CD4-positive, alpha-beta T cell treated with Interferon gamma for 1 hour (primary cell): Measurements from ENCODE around the gene SLC25A34.

Source experiments
- DNase-seq: peaks from one replicate; pipeline ENCODE4 v3.0.0-alpha.2; 2020

Gene SLC25A34

DNA sequence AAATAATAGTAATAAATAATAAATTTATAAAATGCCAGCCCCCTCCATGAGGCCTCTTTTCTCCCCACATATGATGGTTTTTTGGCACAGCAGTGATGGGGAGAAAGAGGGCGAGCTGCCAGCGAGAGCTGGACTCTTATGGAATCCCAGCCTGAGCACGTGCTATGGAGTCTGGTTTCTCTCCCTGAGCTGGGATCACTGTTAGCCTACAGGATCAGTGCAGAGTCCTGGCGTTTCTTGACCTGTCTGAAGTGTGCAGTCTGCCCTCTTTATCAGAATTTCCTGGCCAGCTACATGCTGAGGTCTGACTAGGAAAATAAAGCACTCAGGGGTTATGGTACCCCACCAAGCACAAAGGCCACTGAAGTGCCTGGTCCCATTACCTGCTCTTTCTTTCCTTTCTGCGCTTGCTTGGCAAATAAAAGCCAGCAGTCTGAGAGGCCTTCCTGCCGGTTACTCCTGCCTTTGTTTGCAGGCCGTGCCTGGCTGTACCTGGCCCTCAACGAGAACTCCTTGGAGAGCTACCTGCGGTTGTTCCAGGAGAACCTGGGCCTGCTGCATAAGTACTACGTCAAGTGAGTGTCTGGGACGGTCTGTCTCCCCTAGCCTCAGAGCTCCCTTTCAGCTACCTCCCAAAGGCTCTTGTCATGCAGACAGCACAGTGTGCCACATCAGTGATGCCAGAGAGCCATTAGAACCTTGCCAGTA lies 18.5 kb upstream of the SLC25A34 start:
- no peak for DNase-seq

DNA sequence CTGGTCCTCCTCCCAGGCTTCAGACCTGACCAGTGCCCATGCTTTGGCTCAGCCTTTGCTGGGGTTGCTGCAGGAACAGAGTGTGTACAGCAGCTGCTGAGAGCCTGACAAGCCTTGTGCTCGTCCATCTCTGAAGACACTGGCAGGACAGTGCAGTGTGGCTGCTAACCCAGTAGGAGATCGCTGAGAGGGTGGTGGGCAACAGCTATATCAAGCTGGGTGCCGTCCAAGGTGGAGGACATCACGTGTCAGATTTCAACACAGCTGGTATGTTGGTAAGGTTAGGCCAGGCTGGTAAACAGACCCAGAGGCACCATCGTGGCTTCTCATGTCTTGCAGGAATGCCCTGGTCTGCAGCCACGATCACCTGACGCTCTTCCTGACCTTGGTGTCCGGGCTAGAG lies 17.9 kb upstream of the SLC25A34 start:
- no peak for DNase-seq

DNA sequence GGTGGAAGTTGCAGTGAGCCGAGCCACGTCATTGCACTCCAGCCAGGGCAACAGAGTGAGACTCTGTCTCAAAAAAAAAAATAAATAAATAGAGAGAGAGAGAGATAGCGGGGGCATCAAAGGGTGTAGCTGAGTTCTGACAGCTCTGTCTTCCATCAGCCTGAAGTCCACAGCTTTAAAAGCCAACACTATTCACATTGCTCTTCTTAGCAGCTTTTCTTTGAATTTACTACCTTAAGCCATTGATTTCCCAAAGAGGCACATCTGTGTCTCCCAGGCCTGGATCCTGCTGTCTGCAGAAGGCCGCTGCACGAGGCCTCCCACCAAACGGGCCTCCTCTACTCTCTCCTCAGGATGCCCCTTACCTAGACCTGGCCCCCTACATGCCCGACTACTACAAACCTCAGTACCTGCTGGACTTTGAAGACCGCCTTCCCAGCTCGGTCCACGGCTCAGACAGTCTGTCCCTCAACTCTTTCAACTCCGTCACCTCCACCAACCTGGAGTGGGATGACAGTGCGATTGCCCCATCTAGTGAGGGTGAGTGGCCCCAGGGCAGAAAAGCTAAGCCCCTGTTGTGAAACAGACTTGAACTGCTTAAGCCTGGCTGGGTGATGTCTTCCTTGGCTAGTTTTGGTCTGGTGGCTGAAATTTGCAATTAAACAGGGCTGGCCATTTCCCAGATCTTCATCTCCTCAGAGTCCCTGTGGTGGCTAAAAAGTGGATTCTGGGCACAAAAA lies 16.5 kb upstream of the SLC25A34 start:
- no peak for DNase-seq

GRCh38 chr1:15720861-15721260 lies 15.2 kb upstream of the SLC25A34 start:
- no peak for DNase-seq

DNA sequence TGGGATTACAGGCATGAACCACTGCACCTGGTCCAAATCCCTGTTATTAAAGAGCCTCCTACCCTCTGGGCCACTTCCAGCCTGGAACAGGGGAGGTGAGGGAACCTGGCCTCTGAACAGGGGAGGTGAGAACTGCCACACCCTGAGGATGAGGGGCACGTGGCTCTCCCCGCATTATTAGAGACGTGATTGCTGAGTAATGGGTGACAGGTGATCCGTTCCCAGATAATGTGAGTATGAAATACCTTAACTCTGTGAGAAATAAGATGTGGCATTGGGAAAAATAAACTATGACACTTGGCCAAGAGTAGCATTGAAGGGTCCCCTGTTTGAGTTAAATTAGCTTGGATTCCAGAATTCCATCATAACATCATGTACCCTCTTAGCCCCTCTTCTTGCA lies 13.6 kb upstream of the SLC25A34 start:
- DNase-seq, result no peak

GRCh38 chr1:15722836-15723532 lies 13.1 kb upstream of the SLC25A34 start:
- DNase-seq, result no peak

- no peak for DNase-seq
Observed at GRCh38 chr1:15723631-15724246, 12.3 kb upstream of the SLC25A34 start.

GRCh38 chr1:15724949-15725880 lies 10.8 kb upstream of the SLC25A34 start:
- no peak for DNase-seq

- no peak for DNase-seq
Observed at GRCh38 chr1:15726508-15726907, 9.6 kb upstream of the SLC25A34 start.

DNA sequence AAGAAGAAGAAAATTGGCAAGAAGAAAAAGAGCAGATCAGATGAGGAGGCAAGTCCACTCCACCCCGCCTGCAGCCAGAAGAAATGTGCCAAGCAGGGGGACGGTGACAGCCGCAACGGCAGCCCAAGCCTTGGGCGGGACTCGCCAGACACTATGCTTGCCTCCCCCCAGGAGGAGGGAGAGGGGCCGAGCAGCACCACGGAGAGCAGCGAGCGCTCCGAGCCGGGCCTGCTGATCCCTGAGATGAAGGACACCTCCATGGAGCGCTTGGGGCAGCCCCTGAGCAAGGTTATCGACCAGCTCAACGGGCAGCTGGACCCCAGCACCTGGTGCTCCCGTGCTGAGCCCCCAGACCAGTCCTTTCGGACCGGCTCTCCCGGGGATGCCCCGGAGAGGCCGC lies 9.0 kb upstream of the SLC25A34 start:
- no peak for DNase-seq

DNA sequence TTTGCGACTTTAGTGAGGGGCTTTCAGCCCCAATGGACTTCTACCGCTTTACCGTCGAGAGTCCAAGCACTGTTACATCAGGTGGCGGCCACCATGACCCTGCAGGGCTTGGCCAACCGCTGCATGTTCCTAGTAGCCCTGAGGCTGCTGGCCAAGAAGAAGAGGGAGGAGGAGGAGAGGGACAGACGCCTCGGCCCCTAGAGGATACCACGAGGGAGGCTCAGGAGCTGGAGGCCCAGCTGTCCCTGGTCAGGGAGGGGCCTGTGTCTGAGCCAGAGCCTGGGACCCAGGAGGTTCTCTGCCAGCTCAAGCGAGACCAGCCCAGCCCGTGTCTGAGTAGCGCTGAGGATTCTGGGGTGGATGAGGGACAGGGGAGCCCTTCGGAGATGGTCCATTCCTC lies 8.6 kb upstream of the SLC25A34 start:
- DNase-seq, result no peak

- DNase-seq, result no peak
Observed at GRCh38 chr1:15727866-15728534, 8.1 kb upstream of the SLC25A34 start.

- no peak for DNase-seq
Observed at GRCh38 chr1:15728937-15729657, 7.0 kb upstream of the SLC25A34 start.

DNA sequence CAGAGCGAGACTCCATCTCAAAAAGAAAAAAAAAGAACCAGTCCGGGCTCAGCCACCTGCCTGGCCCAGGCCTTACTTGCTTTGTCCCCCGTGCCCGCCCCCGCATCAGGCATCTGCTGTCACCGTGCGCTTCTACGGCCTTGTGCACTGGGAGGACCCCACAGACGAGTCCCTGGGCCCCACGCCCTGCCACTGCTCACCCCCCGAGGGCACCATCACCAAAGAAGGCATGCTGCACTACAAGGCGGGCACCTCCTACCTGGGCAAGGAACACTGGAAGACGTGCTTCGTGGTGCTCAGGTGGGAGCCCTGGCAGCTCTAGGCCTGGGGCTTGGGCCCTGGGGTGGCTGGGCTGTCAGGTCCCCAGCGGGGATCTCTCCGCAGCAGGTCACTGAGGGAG lies 5.6 kb upstream of the SLC25A34 start:
- DNase-seq, result no peak

DNA sequence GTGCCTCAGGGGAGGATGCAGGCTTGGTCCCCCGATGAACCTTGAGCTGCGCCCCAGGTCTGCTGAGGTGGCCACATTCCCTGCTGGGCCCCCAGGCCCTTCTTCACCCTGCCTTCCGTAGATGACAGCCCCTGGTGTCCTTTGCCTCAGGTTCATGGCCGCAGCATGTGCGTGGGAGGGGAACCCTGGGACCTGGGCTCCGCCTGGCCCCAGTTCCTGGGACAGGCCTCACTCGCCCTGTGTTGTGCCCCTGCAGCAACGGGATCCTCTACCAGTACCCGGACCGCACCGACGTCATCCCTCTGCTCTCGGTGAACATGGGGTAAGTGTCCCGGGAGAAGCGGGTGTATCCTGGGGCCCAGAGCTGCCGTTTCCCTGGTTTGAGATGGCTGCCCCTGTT lies 5.1 kb upstream of the SLC25A34 start:
- no peak for DNase-seq

- no peak for DNase-seq
Observed at GRCh38 chr1:15731735-15732685, 4.0 kb upstream of the SLC25A34 start.

DNA sequence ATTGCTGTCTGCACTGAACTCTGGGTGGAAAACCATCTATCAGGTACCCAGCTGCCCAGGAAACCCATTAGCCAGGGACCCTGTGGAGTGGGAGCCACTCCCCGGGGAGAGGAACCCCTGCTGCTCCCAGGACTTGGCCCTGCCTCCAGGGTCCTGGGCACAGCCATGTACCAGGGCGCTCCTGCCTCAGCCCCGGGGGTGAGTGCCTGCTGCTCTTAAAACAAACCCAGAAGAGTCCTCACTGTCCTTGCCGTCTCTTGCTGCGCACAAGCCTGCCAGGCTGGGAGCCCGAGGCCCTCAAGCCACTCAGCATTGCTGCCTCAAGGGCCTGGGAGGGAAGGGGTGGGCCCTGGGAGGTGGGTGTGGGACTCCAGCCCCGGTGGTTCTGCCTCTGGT lies 3.4 kb upstream of the SLC25A34 start:
- no peak for DNase-seq

DNA sequence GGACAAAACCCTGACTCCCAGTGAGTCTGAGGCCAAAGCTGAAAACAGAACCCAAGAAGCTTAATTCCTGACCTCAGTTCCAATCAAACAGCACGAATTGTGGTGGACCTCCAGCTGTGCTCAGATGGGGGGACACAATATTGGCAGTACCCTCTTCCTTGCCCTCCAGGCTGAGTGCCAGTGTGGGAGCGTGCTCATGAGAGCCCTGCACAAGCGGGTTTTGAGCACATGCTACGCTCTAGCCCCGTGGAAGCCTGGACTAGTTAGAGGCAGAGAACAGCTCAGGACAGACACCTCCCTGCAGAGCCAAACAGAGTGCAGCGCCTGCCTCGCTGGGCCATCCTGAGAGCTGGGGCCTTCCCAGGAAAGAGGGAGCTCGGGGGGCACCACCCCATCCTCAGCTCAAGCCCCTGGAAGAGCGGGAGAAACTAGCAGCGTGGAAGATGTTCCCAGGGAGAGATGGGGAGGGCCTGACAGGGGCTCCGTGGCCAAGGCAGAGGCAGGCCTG lies 2.8 kb upstream of the SLC25A34 start:
- no peak for DNase-seq

- no peak for DNase-seq
Observed at GRCh38 chr1:15733726-15734226, 2.3 kb upstream of the SLC25A34 start.

GRCh38 chr1:15734296-15734695 lies 1.8 kb upstream of the SLC25A34 start:
- no peak for DNase-seq
